GM12878 (cell line): ENCODE data around the gene GFRA3. TPM values are rescaled to one million over a fixed set of nuclear protein-coding genes. Genes with fewer than 3 reads are reported as not detected.

Source experiments
- ATAC-seq: fragments of 200-7000 bp; cut with Tn5 transposase; 3 replicates; pipeline ENCODE4 v1.9.1; 2020; ENCODE audit warnings: mild to moderate bottlenecking, moderate library complexity
- BruUV-seq: library from RNA; stranded (reverse); fragments of 400-500 nt; replicated peaks from 2 replicates; lab custom pipeline; 2021; lab: Mats Ljungman, UMichigan
- CTCF ChIA-PET: fragments of 300-600 bp; sonication (Branson Sonifier 250); formaldehyde crosslinking; extraction: SDS; loops from one replicate; lab custom pipeline; 2021; ENCODE audit warnings: inconsistent platforms; lab: Yijun Ruan, JAX
- POLR2A ChIA-PET: fragments of 350-600 bp; formaldehyde crosslinking; extraction: SDS; loops from one replicate; lab custom pipeline; 2021; ENCODE audit warnings: inconsistent platforms; lab: Charles Lee
- RAD21 ChIA-PET: fragments of 300-600 bp; sonication (Branson Sonifier 250); formaldehyde crosslinking; loops from one replicate; lab custom pipeline; 2023; ENCODE audit warnings: antibody characterized with exemption; ENCODE audit not compliant: unreplicated experiment; lab: Charles Lee
- SMC1A ChIA-PET: fragments of 300-600 bp; sonication (Branson Sonifier 250); formaldehyde crosslinking; loops from one replicate; lab custom pipeline; 2023; ENCODE audit not compliant: unreplicated experiment, uncharacterized antibody; lab: Charles Lee
- DNase-seq: peaks from one replicate; pipeline ENCODE4 v3.0.0-alpha.2; 2011; ENCODE audit warnings: low read depth, low spot score
- FAIRE-seq: peaks from 3 replicates; lab custom pipeline; 2011; peaks lifted over from hg19 to GRCh38; lab: Jason Lieb, UNC
- H2AFZ ChIP-seq: 2 replicates; pipeline ENCODE4 v1.6.0; 2011; ENCODE audit warnings: low read depth, low read length, control low read depth; ENCODE audit not compliant: control insufficient read depth
- H3K27ac ChIP-seq: 2 replicates; pipeline ENCODE4 v1.5.1; 2011; ENCODE audit warnings: control low read depth; ENCODE audit not compliant: control insufficient read depth, insufficient read depth
- H3K27me3 ChIP-seq, 2 experiments: replicated peaks in 1 of 2; 2 replicates each; pipeline versions ENCODE4 v1.6.0 to v1.6.1; 2011; ENCODE audit warnings: low read length in 1 of 2; ENCODE audit not compliant: control insufficient read depth in 2 of 2, insufficient read depth in 2 of 2
- H3K36me3 ChIP-seq, 2 experiments: 2 replicates each; pipeline ENCODE4 v1.5.1; 2011; ENCODE audit warnings: low read length in 1 of 2; ENCODE audit not compliant: control insufficient read depth in 2 of 2, insufficient read depth in 2 of 2
- H3K4me1 ChIP-seq: 2 replicates; pipeline ENCODE4 v1.6.1; 2011; ENCODE audit warnings: mild to moderate bottlenecking, low read length, moderate library complexity, mixed read lengths; ENCODE audit not compliant: control insufficient read depth, insufficient read depth
- H3K4me2 ChIP-seq: 2 replicates; pipeline ENCODE4 v1.6.0; 2011; ENCODE audit warnings: control low read depth; ENCODE audit not compliant: control insufficient read depth, insufficient read depth
- H3K4me3 ChIP-seq: fragments of 200-600 bp; sonication (generic); 2 replicates; pipeline ENCODE4 v1.5.1; 2016
- H3K79me2 ChIP-seq: 2 replicates; pipeline ENCODE4 v1.6.0; 2011; ENCODE audit warnings: low read length; ENCODE audit not compliant: control insufficient read depth, insufficient read depth
- H3K9ac ChIP-seq: 2 replicates; pipeline ENCODE4 v1.8.0; 2011; ENCODE audit warnings: low read length, control low read depth, mixed read lengths; ENCODE audit not compliant: control insufficient read depth, insufficient read depth
- H3K9me3 ChIP-seq: replicated peaks from 3 replicates; pipeline ENCODE4 v1.5.1; 2011; ENCODE audit warnings: mild to moderate bottlenecking, low read length; ENCODE audit not compliant: control insufficient read depth, insufficient read depth
- H4K20me1 ChIP-seq: 2 replicates; pipeline ENCODE4 v1.6.0; 2011; ENCODE audit not compliant: control insufficient read depth, insufficient read depth
- BRCA1 ChIP-seq: IDR thresholded peaks from 2 replicates; pipeline ENCODE4 v1.6.1; 2011; ENCODE audit warnings: low read depth, low read length, improper control_type of control experiment
- GATAD2B ChIP-seq: fragments of 450-650 bp; conservative IDR thresholded peaks from 2 replicates; pipeline ENCODE4 v1.6.1; 2017; ENCODE audit warnings: low read depth, mild to moderate bottlenecking, moderate library complexity
- MTA2 ChIP-seq: fragments of 450-650 bp; IDR thresholded peaks from 2 replicates; pipeline ENCODE4 v1.6.1; 2016; ENCODE audit warnings: low read depth, mild to moderate bottlenecking, moderate library complexity
- MYC ChIP-seq: IDR thresholded peaks from 2 replicates; pipeline ENCODE4 v1.6.1; 2011; ENCODE audit warnings: mild to moderate bottlenecking, low read length, moderate library complexity, inconsistent platforms; ENCODE audit not compliant: insufficient read depth, insufficient replicate concordance, insufficient read length, severe bottlenecking
- SIN3A ChIP-seq: IDR thresholded peaks from 2 replicates; pipeline ENCODE4 v1.6.1; 2012; ENCODE audit warnings: low read depth, low read length, improper control_type of control experiment
- SPI1 ChIP-seq: IDR thresholded peaks from 2 replicates; pipeline ENCODE4 v1.6.1; 2011; ENCODE audit warnings: low read depth, mild to moderate bottlenecking, low read length, moderate library complexity, borderline replicate concordance; ENCODE audit not compliant: insufficient read depth
- SREBF1 ChIP-seq: IDR thresholded peaks from 2 replicates; pipeline ENCODE4 v1.6.1; 2012; ENCODE audit warnings: mild to moderate bottlenecking, low read length
- TCF12 ChIP-seq: IDR thresholded peaks from 2 replicates; pipeline ENCODE4 v1.6.1; 2011; ENCODE audit warnings: low read depth, mild to moderate bottlenecking, low read length
- ZNF24 ChIP-seq: fragments of 450-650 bp; IDR thresholded peaks from 2 replicates; pipeline ENCODE4 v1.6.1; 2017; ENCODE audit warnings: antibody characterized with exemption, mild to moderate bottlenecking
- WGBS: methylation state at CpG from one replicate; pipeline ENCODE4 v1.1.6; 2016; ENCODE audit warnings: low lambda C conversion rate; ENCODE audit not compliant: insufficient replicate concordance, insufficient coverage; ENCODE audit errors: missing lambda C conversion rate; 5-methylcytosine and 5-hydroxymethylcytosine counted together
- in situ Hi-C: fragments of 300-500 bp; cut with MboI; formaldehyde crosslinking; loops from 9 replicates; pipeline ENCODE4 v1.14.3; 2018; ENCODE audit warnings: mixed read lengths
- intact Hi-C: fragments of 100-400 bp; cut with micrococcal nuclease; formaldehyde crosslinking; loops from one replicate; pipeline ENCODE4 v1.14.2; 2022; ENCODE audit not compliant: unreplicated experiment
- polyA plus RNA-seq, 11 experiments: library from polyadenylated mRNA; depleted of rRNA in 4 of 11; unstranded in 6 of 11; stranded (reverse) in 5 of 11; fragments of >200 nt; fragmentation: Nextera tagmentation in 4 of 11; fragmentation: Illumina TruSeq in 1 of 11; extraction: Ambion mirVana in 4 of 11; extraction: Trizol in 1 of 11; gene quantifications; 1 replicate in 1 of 11; 2 replicates in 10 of 11; pipeline versions ENCODE4 v1.2.1 to v1.2.3, GENCODE V29; 2011 to 2016; ENCODE audit warnings: inconsistent platforms in 2 of 11, missing spikeins in 2 of 11, low read depth in 1 of 11
- total RNA-seq, 4 experiments: library from RNA; depleted of rRNA in 3 of 4; stranded (reverse); fragments of >200 nt in 3 of 4; fragmentation: Illumina TruSeq in 1 of 4; extraction: Trizol in 1 of 4; gene quantifications; 2 replicates each; pipeline versions ENCODE4 v1.2.1 to v1.2.3, GENCODE V29; 2013 to 2021
- TF ChIP-seq, protein P1 (sequence below): IDR thresholded peaks from 2 replicates; pipeline ENCODE4 v1.6.1; 2012; ENCODE audit warnings: low read depth, low read length, improper control_type of control experiment
- TF ChIP-seq, protein P2 (sequence below): IDR thresholded peaks from 2 replicates; pipeline ENCODE4 v1.6.1; 2012; ENCODE audit warnings: mild to moderate bottlenecking, low read depth, low read length

GFRA3 gene
- total and polyA plus RNA-seq, 10 of the 15 experiments (the other 5 are each of a cell fraction or from before 2014, with no cell fraction given): 0.06 to 0.10 (median 0.08) TPM; not detected in 7

DNA sequence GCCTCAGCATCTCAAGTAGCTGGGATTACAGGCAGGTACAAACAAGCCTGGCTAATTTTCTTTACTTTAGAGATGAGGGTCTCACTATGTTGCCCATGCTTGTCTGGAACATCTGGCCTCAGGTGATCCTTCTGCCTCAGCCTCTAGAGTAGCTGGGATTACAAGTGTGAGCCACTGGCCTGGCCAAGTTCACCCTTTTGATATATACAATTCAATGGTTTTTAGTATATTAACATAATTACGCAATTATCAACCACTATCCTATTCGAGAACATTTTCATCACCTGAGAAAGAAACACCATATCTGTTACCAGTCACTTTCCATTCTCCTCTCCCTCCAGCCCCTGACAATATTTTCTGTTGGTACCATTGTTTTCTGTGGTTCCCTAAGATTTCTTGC is 57.6 kb downstream of the GFRA3 start:
- no peaks in the 10 kb centered on the region for H3K27me3 ChIP-seq
- no peaks in the 10 kb centered on the region for H3K36me3 ChIP-seq
- intact Hi-C loops: no loop called here
- BruUV-seq: no TSS peak
- ChIA-PET SMC1A (no interaction called here), RAD21 (no interaction called here), POLR2A (no interaction called here), CTCF (interaction anchor here (1.9 kb wide), 1 partner anchor 66 kb away, joined by 4 read pairs; no protein-coding TSS in a partner anchor)
- H2AFZ ChIP-seq: no peak overlapping the region
- peaks cover 13% of the 10 kb centered on the region for H3K79me2 ChIP-seq
- ATAC-seq (no peak), FAIRE-seq (no peak), DNase-seq (no peak)
- H3K9me3 ChIP-seq: no peaks in the 10 kb centered on the region
- no peaks in the 10 kb centered on the region; the same call in 1 of the 2 replicates for H3K4me1 ChIP-seq
- no peak overlapping the region for H3K4me3 ChIP-seq
- H3K9ac ChIP-seq: no peak overlapping the region
- H3K27ac ChIP-seq: no peak overlapping the region
- in situ Hi-C loops: no loop called here
- no peak overlapping the region for H3K4me2 ChIP-seq
- H4K20me1 ChIP-seq: no peaks in the 10 kb centered on the region
- TF ChIP-seq TCF12 (no peak), MTA2 (no peak), GATAD2B (no peak), ZNF24 (no peak), SPI1 (no peak), SREBF1 (no peak), SIN3A (no peak), MYC (no peak), BRCA1 (no peak)
- TF ChIP-seq, protein P1, sequence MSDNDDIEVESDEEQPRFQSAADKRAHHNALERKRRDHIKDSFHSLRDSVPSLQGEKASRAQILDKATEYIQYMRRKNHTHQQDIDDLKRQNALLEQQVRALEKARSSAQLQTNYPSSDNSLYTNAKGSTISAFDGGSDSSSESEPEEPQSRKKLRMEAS: no peak
- TF ChIP-seq, protein P2, sequence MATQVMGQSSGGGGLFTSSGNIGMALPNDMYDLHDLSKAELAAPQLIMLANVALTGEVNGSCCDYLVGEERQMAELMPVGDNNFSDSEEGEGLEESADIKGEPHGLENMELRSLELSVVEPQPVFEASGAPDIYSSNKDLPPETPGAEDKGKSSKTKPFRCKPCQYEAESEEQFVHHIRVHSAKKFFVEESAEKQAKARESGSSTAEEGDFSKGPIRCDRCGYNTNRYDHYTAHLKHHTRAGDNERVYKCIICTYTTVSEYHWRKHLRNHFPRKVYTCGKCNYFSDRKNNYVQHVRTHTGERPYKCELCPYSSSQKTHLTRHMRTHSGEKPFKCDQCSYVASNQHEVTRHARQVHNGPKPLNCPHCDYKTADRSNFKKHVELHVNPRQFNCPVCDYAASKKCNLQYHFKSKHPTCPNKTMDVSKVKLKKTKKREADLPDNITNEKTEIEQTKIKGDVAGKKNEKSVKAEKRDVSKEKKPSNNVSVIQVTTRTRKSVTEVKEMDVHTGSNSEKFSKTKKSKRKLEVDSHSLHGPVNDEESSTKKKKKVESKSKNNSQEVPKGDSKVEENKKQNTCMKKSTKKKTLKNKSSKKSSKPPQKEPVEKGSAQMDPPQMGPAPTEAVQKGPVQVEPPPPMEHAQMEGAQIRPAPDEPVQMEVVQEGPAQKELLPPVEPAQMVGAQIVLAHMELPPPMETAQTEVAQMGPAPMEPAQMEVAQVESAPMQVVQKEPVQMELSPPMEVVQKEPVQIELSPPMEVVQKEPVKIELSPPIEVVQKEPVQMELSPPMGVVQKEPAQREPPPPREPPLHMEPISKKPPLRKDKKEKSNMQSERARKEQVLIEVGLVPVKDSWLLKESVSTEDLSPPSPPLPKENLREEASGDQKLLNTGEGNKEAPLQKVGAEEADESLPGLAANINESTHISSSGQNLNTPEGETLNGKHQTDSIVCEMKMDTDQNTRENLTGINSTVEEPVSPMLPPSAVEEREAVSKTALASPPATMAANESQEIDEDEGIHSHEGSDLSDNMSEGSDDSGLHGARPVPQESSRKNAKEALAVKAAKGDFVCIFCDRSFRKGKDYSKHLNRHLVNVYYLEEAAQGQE: no peak
- TF ChIP-seq, all 136 proteins: peak for 0
- 74% methylated on average over 2 of the region's 2 CpGs for WGBS
